ENCODE results near the gene OBSL1. TPM values are rescaled to one million over a fixed set of nuclear protein-coding genes. Genes with fewer than 3 reads are reported as not detected.

Gene OBSL1
- total RNA-seq, 6 experiments from 2014 or later = 60.0 to 85.2 (median 65.8) TPM

GRCh38 chr2:219545295-219545942, 25.9 kb downstream of the OBSL1 start:
- peaks cover 3% of the 10 kb centered on the region for H3K27me3 Mint-ChIP-seq (ENCODE audit: insufficient read depth)
- no peaks in the 10 kb centered on the region for H3K9me3 Mint-ChIP-seq
- no peak overlapping the region for H3K4me3 Mint-ChIP-seq
- peaks cover 17% of the 10 kb centered on the region for H3K4me1 Mint-ChIP-seq (ENCODE audit: low read depth)
- H3K36me3 Mint-ChIP-seq (ENCODE audit: low read depth) = peaks cover 15% of the 10 kb centered on the region
- H3K27ac Mint-ChIP-seq = no peak overlapping the region
- DNase-seq = no peak
- no peak for TF ChIP-seq CTCF (IDR thresholded peaks at IDR 0.05)

GRCh38 chr2:219544567-219544966, 26.8 kb downstream of the OBSL1 start:
- H3K4me1 Mint-ChIP-seq (ENCODE audit: low read depth) = peaks cover 17% of the 10 kb centered on the region

GRCh38 chr2:219543596-219544358, 27.6 kb downstream of the OBSL1 start, which contains the start of the genes CHPF and TMEM198:
Gene CHPF (minus strand): TSS chr2:219543809. CDS start chr2:219543538, 271 bp downstream.
Gene TMEM198 (plus strand): TSS chr2:219544028. CDS start chr2:219544728, 700 bp downstream.
- peaks cover 18% of the 10 kb centered on the region for H3K4me1 Mint-ChIP-seq (ENCODE audit: low read depth)
- H3K9me3 Mint-ChIP-seq = no peaks in the 10 kb centered on the region
- peaks cover 15% of the 10 kb centered on the region for H3K36me3 Mint-ChIP-seq (ENCODE audit: low read depth)

More at GRCh38 chr2:219544567-219544966, 26.8 kb downstream of the OBSL1 start:
- Mint-ChIP-seq H3K36me3 (ENCODE audit: low read depth) (peaks cover 15% of the 10 kb centered on the region), H3K27me3 (ENCODE audit: insufficient read depth) (peaks cover 3% of the 10 kb centered on the region), H3K27ac (no peak overlapping the region), H3K9me3 (no peaks in the 10 kb centered on the region), H3K4me3 (peak overlapping the region; percentile 97)
- TF ChIP-seq CTCF (IDR thresholded peaks at IDR 0.05) = no peak
- DNase-seq = no peak

GRCh38 chr2:219542931-219543595, 28.3 kb downstream of the OBSL1 start:
- Mint-ChIP-seq H3K27me3 (ENCODE audit: insufficient read depth) (peaks cover 3% of the 10 kb centered on the region), H3K27ac (peak overlapping the region; percentile 78), H3K4me1 (ENCODE audit: low read depth) (peaks cover 22% of the 10 kb centered on the region), H3K36me3 (ENCODE audit: low read depth) (peaks cover 15% of the 10 kb centered on the region), H3K4me3 (peak overlapping the region; percentile 97), H3K9me3 (no peaks in the 10 kb centered on the region)
- no peak for TF ChIP-seq CTCF (IDR thresholded peaks at IDR 0.05)
- DNase-seq = peak; percentile 17

More at GRCh38 chr2:219543596-219544358, 27.6 kb downstream of the OBSL1 start, which contains the start of the genes CHPF and TMEM198:
- no peak for TF ChIP-seq CTCF (IDR thresholded peaks at IDR 0.05)
- DNase-seq = peak; percentile 96
- Mint-ChIP-seq H3K4me3 (peak within 1 kb of the TSS; percentile 97), H3K27ac (peak within 1 kb of the TSS; percentile 78), H3K27me3 (ENCODE audit: insufficient read depth) (peaks cover 3% of the 10 kb centered on the region)

GRCh38 chr2:219541611-219542180, 29.6 kb downstream of the OBSL1 start:
- no peak overlapping the region for H3K4me3 Mint-ChIP-seq
- DNase-seq = peak; percentile 17
- no peak overlapping the region for H3K27ac Mint-ChIP-seq

More at GRCh38 chr2:219541611-219542180, 29.6 kb downstream of the OBSL1 start:
- H3K27me3 Mint-ChIP-seq (ENCODE audit: insufficient read depth) = peaks cover 2% of the 10 kb centered on the region; the same call in 1 of the 2 replicates
- peak; percentile 87 for TF ChIP-seq CTCF (IDR thresholded peaks at IDR 0.05)
- H3K36me3 Mint-ChIP-seq (ENCODE audit: low read depth) = peaks cover 9% of the 10 kb centered on the region
- H3K4me1 Mint-ChIP-seq (ENCODE audit: low read depth) = peaks cover 22% of the 10 kb centered on the region
- H3K9me3 Mint-ChIP-seq = no peaks in the 10 kb centered on the region
